GM08714 (cell line): Measurements from ENCODE around the gene NGLY1.

Source experiments
- H3K4me3 ChIP-seq: fragments of 200-500 bp; sonication (Bioruptor generic); 2 replicates; pipeline ENCODE4 v1.5.1; 2014; ENCODE audit warnings: mild to moderate bottlenecking, low read length, inconsistent platforms
- ZNF274 ChIP-seq: IDR thresholded peaks from 2 replicates; pipeline ENCODE4 v1.6.1; 2012; ENCODE audit warnings: mild to moderate bottlenecking, low read depth, low read length

Gene NGLY1

GRCh38 chr3:25679166-25679565 is 104.1 kb downstream of the NGLY1 start:
- no peak overlapping the region for H3K4me3 ChIP-seq
- TF ChIP-seq ZNF274 = no peak

GRCh38 chr3:25678581-25678980 is 104.7 kb downstream of the NGLY1 start:
- H3K4me3 ChIP-seq = no peak overlapping the region
- no peak for TF ChIP-seq ZNF274

GRCh38 chr3:25677121-25677520 is 106.1 kb downstream of the NGLY1 start:
- TF ChIP-seq ZNF274 = no peak
- H3K4me3 ChIP-seq = no peak overlapping the region

GRCh38 chr3:25674670-25675069 is 108.6 kb downstream of the NGLY1 start:
- no peak overlapping the region for H3K4me3 ChIP-seq
- TF ChIP-seq ZNF274 = no peak

- no peak for TF ChIP-seq ZNF274
Measured at GRCh38 chr3:25673738-25674298, 109.4 kb downstream of the NGLY1 start.

More at GRCh38 chr3:25673738-25674298, 109.4 kb downstream of the NGLY1 start:
- no peak overlapping the region for H3K4me3 ChIP-seq
